ENCODE data around the gene CADPS. TPM values are rescaled to one million over a fixed set of nuclear protein-coding genes. Genes with fewer than 3 reads are reported as not detected.

CADPS gene
- total RNA-seq, 2 experiments from 2014 or later, result 61.3 to 68.6 TPM

DNA sequence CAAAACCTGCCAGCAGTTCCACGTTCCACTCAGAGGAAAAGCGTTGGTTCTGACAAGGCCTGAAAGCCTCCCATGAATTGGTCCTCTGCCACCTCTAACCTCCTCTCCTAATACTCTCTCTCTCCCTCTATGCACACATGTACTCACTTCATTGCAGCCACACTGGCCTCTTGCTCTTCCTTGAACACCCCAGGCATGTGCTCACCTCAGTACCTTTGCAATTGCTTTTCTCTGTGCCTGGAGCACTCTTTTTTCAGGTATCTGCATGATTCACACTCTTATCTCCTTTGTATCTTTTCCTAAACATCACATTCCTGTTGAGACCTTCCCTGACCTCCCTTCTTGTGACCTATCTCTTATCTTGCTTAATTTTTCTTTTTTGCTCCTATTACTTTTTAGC lies 323.7 kb downstream of the CADPS start:
- Histone ChIP-seq H3K4me3 (ENCODE audit: low read depth, low read length, poor library complexity, severe bottlenecking) (no peak overlapping the region), H3K9me2 (ENCODE audit: insufficient read depth, low read length) (no peaks in the 10 kb centered on the region), H3K4me1 (ENCODE audit: insufficient read depth, low read length, poor library complexity, severe bottlenecking) (no peaks in the 10 kb centered on the region), H3K9me3 (ENCODE audit: low read length) (no peaks in the 10 kb centered on the region), H4K20me1 (ENCODE audit: insufficient read depth, low read length) (no peaks in the 10 kb centered on the region), H3K4me2 (ENCODE audit: low read length) (no peak overlapping the region), H3K36me3 (ENCODE audit: insufficient read depth, low read length) (no peaks in the 10 kb centered on the region), H3K27ac (ENCODE audit: low read depth, low read length, poor library complexity, severe bottlenecking) (no peak overlapping the region), H3K79me2 (ENCODE audit: insufficient read depth, low read depth, low read length) (no peaks in the 10 kb centered on the region), H2AFZ (ENCODE audit: low read length) (no peak overlapping the region)
- TF ChIP-seq, protein P1, sequence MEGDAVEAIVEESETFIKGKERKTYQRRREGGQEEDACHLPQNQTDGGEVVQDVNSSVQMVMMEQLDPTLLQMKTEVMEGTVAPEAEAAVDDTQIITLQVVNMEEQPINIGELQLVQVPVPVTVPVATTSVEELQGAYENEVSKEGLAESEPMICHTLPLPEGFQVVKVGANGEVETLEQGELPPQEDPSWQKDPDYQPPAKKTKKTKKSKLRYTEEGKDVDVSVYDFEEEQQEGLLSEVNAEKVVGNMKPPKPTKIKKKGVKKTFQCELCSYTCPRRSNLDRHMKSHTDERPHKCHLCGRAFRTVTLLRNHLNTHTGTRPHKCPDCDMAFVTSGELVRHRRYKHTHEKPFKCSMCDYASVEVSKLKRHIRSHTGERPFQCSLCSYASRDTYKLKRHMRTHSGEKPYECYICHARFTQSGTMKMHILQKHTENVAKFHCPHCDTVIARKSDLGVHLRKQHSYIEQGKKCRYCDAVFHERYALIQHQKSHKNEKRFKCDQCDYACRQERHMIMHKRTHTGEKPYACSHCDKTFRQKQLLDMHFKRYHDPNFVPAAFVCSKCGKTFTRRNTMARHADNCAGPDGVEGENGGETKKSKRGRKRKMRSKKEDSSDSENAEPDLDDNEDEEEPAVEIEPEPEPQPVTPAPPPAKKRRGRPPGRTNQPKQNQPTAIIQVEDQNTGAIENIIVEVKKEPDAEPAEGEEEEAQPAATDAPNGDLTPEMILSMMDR (conservative IDR thresholded peaks at IDR 0.05; ENCODE audit: low read length), result no peak
- no peak for TF ChIP-seq EZH2phosphoT487 (IDR thresholded peaks at IDR 0.05; ENCODE audit: borderline replicate concordance, low read depth, low read length)
- ChIA-PET POLR2A (no interaction called here), CTCF (ENCODE audit: unreplicated experiment) (no interaction called here)
- no peak for DNase-seq (ENCODE audit: low spot score)
- no TSS peak for BruUV-seq (replicated peaks)
- intact Hi-C loops (cut with micrococcal nuclease; ENCODE audit: unreplicated experiment), result no loop called here

DNA sequence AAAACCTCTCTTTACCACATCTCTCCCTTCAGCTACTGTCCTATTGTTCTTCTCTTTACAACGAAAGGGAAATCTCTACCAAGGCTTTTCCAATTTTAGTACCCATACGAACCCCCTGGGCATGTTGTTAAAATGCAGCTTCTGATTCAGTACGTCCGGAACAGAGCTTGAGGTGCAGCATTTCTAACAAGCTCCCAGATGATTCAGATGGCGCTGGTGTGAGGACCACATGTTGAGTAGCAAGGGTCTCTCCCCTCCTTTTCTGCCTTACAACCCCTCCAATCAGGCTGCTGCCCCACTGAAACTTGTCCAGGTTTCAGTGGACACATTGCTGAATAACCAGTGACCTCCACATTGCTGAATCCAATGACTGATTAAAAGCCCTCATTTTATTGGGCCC lies 324.8 kb downstream of the CADPS start:
- DNase-seq (ENCODE audit: low spot score), result no peak
- TF ChIP-seq, protein P1 (conservative IDR thresholded peaks at IDR 0.05; ENCODE audit: low read length), result no peak
- TF ChIP-seq EZH2phosphoT487 (IDR thresholded peaks at IDR 0.05; ENCODE audit: borderline replicate concordance, low read depth, low read length), result no peak
- Histone ChIP-seq H4K20me1 (ENCODE audit: insufficient read depth, low read length) (no peaks in the 10 kb centered on the region), H2AFZ (ENCODE audit: low read length) (no peak overlapping the region), H3K4me3 (ENCODE audit: low read depth, low read length, poor library complexity, severe bottlenecking) (no peak overlapping the region), H3K27ac (ENCODE audit: low read depth, low read length, poor library complexity, severe bottlenecking) (no peak overlapping the region), H3K9me3 (ENCODE audit: low read length) (no peaks in the 10 kb centered on the region), H3K36me3 (ENCODE audit: insufficient read depth, low read length) (no peaks in the 10 kb centered on the region), H3K9me2 (ENCODE audit: insufficient read depth, low read length) (no peaks in the 10 kb centered on the region), H3K79me2 (ENCODE audit: insufficient read depth, low read depth, low read length) (no peaks in the 10 kb centered on the region), H3K4me1 (ENCODE audit: insufficient read depth, low read length, poor library complexity, severe bottlenecking) (no peaks in the 10 kb centered on the region), H3K4me2 (ENCODE audit: low read length) (no peak overlapping the region)
- CTCF ChIA-PET (ENCODE audit: unreplicated experiment), result no interaction called here
- intact Hi-C loops (cut with micrococcal nuclease; ENCODE audit: unreplicated experiment), result no loop called here
- POLR2A ChIA-PET, result no interaction called here
- no TSS peak for BruUV-seq (replicated peaks)

DNA sequence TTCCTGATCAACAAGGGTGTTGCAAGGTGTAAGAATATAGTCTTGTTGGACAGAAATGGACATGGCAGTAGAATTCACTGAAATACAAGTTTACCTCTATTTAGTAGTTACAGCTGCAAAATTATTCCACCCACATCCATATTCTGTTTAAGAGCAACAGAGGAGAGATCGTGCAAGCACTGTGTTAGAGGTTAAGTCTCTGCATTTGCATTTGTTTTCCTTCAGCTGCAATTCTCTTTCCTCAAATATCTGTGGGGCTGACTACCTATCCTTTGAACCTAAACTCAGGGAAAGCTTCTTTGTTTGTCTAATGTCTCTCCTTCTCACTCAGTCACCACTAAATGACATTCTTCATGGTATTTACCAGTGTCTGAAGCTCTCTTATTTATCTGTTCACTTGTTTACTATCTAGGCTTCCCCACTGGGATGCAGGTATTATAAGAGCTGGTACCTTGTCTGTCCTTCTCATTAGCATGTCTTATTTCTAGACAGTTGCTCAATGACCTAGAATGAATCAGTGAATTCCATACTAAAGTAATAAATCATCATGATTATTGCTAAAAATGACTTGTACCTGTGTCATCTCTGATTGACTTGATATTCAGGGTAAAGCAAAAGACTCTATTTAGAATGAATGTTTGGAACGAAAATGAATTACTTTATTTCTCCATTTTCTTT lies 326.5 kb downstream of the CADPS start:
- Histone ChIP-seq H3K36me3 (ENCODE audit: insufficient read depth, low read length) (no peaks in the 10 kb centered on the region), H3K9me3 (ENCODE audit: low read length) (no peaks in the 10 kb centered on the region), H3K4me1 (ENCODE audit: insufficient read depth, low read length, poor library complexity, severe bottlenecking) (no peaks in the 10 kb centered on the region), H3K9me2 (ENCODE audit: insufficient read depth, low read length) (no peaks in the 10 kb centered on the region), H2AFZ (ENCODE audit: low read length) (no peak overlapping the region), H4K20me1 (ENCODE audit: insufficient read depth, low read length) (no peaks in the 10 kb centered on the region), H3K4me2 (ENCODE audit: low read length) (no peak overlapping the region), H3K4me3 (ENCODE audit: low read depth, low read length, poor library complexity, severe bottlenecking) (no peak overlapping the region), H3K79me2 (ENCODE audit: insufficient read depth, low read depth, low read length) (no peaks in the 10 kb centered on the region), H3K27ac (ENCODE audit: low read depth, low read length, poor library complexity, severe bottlenecking) (no peak overlapping the region)
- no TSS peak for BruUV-seq (replicated peaks)
- POLR2A ChIA-PET, result interaction anchor here (0.7 kb wide), 1 partner anchor 27 kb away, joined by 5 read pairs; no protein-coding TSS in a partner anchor
- TF ChIP-seq, protein P1 (conservative IDR thresholded peaks at IDR 0.05; ENCODE audit: low read length), result no peak
- no peak for TF ChIP-seq EZH2phosphoT487 (IDR thresholded peaks at IDR 0.05; ENCODE audit: borderline replicate concordance, low read depth, low read length)
- no peak for DNase-seq (ENCODE audit: low spot score)
- CTCF ChIA-PET (ENCODE audit: unreplicated experiment), result no interaction called here
- intact Hi-C loops (cut with micrococcal nuclease; ENCODE audit: unreplicated experiment), result no loop called here

Measured in OCI-LY7 (cell line).